GM18511 (cell line): ENCODE measurements around the gene NFAT5.
A peak's percentile ranks its signal among the peaks of the same experiment; 100 is the strongest.

ENCODE experiments used
- ATAC-seq: cut with Tn5 transposase; IDR thresholded peaks from one replicate; pipeline ENCODE4 v1.9.1; 2021; ENCODE audit warnings: mild to moderate bottlenecking, moderate library complexity; ENCODE audit not compliant: unreplicated experiment

NFAT5 gene

DNA sequence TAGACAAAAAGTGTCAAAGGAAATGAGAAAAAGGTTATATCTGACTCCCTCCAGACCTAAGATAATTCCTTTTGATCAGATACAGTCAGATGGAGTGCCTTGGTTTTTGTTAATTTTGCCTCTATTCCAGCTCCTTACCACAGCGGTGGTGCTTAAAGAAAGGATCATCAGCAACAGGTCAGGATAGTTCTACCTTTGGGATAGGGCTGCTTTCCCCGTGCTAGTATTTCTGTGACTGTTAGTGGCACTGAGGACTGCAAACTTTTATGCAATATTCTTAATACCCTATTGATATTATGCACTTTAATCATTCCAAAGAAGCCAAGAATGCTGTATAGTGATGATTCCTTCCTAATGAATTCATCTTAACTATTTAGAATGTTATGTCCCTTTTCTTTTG, 136.1 kb downstream of the NFAT5 start:
- no peak for ATAC-seq

DNA sequence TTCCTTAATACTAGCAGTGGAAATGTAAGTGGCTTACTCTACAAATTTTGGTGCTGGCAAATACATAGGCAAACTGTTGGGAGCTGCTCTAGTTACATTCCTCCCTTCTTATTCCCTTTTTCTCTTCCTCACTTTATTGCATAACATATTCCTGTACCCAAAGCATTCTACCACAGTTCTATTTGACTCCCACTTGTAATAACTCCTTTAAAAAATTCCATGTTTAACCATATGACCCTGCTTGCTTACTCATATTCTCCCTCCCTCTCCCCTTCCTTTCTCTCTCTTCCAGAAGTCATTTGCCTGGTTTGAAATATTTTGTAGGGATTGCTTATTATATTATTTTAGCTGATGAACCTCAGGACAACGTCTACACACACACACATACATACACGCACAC, 137.9 kb downstream of the NFAT5 start:
- no peak for ATAC-seq

DNA sequence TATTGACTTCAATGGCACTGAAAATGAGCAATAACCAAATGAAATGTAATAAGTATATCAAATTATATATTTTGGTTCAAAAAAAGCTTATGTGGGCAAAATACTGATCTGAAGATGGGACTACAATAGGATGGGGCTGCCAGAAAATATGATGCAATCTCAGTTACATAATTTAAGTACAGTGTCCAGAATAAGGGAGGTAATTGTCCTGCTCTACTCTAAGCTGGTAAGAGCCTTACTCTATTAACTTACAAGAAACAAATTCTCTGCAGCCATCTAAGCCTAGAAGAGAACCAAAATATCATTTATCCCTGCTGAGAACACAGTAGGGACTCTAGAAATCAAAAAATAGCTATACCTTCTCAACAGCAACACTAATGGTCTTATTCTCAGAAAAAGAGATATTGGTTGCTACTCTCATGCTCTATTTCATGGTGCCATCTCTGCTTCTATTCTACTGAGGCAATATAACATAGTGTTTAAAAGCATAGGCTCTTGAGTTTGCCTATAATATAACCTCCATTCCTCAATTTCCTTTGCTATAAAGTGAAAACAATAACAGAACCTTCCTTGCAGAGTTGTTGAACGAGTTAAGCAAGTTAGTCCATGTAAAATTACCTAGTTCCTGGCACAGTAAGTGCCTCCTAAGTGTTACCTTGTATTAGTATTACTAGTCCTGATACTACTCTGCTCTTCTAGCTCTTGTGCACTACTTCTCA, 140.6 kb downstream of the NFAT5 start:
- no peak for ATAC-seq

DNA sequence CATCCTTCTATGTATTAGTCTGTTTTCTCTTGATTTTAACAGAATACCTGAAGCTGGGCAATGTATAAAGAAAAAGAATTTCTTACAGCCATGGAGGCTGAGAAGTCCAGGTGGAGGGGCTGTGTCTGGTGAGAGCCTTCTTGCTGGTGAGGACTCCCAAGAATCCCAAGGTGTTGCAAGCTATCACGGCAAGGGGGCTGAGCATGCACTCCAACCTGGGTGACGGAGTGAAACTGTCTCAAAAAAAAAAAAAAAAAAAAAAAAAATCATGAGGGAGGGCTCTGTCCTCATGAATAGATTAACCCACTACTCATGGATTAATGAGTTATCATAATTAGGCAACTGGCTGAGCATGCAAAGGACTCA, 141.2 kb downstream of the NFAT5 start:
- ATAC-seq, result no peak

DNA sequence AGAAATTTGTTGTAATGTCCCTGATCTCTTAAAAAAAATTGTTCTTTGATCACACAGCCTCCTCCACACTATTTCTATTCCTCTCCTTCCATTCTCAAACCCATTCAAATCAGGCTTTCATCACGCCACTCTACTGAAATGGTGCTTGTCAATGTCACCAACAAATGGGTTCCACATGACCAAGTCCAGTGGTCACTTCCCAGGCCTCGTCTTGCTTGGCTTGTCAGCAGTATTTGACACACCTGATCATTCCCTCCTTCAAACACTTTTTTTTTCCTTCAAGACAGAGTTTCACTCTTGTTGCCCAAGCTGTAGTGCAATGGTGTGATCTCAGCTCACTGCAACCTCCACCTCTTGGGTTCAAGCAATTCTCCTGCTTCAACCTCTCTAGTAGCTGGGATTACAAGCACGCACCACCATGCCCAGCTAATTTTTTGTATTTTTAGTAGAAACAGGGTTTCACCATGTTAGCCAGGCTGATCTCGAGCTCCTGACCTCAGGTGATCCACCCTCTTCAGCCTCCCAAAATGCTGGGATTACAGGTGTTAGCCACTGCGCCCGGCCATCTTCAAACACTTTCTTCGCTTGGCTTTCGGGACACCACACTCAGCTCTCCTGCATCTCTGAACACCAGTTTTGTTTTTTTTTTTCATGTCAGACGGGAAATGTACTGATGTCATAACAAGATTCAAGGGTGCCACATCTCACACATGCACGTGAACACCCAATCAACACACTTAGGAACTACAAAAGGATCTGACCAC, 142.3 kb downstream of the NFAT5 start:
- no peak for ATAC-seq

DNA sequence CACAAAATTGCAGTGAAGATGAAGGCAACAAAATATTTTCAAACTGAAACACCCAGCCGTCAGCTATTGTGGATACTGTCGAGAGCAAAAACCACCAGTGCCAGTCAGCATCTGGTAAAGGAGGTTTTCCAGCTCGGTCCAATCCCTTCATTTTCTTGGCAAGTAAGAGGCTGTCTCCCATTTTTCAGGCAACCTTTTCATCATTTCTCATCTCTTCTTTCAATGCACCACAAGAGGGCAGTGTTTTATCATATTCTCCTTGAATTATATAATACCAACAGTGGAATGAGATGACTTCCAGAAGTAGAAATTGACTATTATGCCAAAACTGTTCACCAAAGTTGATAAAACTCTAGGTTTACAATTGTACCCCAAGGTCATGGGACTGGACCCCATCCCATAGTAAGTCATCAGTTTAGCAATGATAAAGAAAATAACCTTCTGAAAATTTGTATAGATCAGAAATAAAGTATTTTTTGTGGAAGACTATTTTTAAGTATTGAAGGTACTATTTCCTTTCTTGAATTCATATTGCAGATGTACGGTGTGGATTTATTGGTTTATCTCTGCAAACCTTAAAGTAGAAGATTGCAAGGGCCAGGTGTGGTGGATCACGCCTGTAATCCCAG, 143.8 kb downstream of the NFAT5 start:
- ATAC-seq, result no peak

DNA sequence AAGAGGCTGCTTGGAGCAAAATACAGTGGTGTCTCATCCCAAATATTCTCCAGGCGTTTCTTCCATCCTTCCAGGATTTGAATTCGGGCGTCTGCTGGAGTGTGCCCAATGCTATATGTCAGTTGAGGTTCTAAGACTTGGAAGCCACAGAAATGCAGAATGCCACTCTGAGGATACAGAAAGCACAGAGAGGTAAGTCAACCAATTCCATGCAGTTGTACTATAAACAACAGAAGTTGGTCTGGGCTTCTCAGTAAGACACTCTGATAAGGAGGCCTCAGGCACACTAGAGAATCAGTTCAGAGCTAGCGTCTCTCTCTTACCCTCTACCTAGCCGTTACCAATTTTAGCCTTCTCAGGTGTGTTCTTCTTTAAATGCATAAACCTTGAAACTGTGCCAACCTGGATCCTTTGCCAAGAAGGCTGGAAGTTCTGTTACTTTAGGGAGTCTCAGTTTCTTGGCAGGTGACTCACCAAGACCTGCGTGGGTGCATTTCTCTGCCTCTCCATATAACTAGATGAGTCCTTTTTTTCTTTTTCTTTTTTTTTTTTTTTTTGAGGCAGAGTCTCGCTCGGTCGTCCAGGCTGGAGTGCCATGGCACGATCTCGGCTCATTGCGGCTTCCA, 145.5 kb downstream of the NFAT5 start:
- no peak for ATAC-seq

DNA sequence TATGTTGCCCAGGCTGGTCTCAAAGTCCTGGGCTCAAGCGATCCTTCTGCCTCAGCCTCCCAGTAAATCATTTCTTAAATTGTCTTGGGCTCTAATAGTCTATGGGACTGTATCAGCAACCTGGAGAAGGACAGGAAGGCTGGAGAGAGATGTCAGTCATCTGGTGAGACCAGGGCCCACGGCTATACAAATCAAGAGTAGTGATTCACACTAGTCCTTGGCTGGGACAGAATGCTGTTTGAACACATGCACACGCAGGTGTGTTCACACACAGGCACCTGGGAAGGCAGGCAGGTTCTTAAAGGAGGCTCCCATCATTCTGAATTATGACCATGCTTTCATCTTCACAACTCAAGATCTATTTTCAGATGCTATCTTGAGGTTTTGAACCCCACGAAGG, 146.5 kb downstream of the NFAT5 start:
- ATAC-seq, result no peak

DNA sequence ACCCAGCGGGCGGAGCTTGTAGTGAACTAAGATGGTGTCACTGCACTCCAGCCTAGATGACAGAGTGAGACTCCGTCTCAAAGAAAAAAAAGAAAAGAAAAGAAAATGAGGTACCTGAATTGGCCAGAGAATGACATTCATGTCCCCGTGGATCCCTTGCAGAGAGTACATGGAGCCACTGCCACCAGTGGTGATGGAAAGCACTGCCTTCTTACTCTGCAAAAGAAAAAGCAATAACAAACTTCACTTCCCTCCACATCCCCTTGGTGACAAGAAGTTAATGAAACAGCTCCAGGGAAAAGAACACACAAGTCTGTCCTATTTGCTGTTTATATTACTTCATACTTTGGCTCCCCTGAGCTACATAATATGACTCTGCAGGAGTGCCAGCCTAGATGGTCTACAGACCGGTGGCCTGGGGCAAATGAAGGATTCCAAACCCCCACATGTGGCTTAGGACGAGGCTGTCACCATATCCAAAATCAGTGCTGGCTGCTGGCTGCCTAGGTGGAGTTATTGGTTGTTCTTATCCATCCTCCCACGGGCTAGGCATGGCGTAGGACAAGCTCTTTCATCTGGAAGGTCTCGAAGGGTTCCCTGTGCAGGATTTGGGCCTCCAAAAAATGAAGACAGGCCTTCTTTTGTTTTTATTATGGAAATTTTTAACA, 147.3 kb downstream of the NFAT5 start:
- ATAC-seq, result no peak

DNA sequence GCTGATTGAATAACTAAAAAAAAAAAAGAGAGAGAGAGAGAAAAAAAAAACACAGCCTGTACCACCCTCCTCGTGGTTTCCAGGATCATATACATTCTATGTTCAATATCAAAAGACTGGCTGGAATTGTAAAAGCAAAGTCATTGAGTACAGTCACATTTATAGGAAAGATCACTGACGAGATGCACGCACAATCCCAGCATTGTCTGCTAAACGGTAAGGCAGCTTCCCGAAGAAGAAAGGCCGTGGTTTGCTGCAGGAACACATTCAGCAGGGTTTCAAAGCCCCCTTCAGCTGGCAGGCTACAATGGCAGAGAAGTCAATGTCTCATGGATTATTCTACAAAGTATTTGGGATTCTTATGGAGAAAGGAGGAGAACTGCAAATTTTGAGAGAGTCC, 151.3 kb downstream of the NFAT5 start:
- ATAC-seq, result no peak

DNA sequence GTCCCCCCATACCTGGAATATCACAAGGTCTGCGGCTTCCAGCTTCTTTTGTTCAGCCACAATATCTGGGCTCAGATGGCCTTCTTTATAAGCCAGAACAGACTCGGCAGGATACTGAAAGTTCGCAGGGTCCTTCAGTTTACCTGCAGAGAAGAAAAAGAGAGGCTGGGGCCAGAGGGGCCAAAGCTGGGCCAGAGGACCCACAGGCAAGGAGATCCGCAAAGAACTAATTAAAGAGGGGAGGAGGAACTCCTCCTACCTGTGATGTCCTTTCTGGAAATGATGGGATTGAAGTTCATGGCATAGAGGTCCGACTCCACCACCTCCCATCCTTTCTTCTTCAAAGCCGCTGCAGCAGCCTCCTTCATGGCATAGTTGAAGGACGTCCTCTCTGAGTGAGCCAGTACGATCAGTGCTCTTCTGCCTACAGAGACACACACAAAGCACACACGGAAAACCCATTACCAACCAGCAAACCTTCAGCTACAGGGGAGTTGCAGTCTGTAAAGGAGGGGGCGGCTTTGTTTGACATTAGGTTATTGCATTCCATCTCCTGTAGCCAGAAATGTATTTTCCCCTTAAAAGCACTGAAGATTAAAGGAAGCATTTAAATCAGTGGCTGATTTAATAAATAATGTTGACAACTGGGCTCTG, 152.5 kb downstream of the NFAT5 start:
- ATAC-seq, result no peak

DNA sequence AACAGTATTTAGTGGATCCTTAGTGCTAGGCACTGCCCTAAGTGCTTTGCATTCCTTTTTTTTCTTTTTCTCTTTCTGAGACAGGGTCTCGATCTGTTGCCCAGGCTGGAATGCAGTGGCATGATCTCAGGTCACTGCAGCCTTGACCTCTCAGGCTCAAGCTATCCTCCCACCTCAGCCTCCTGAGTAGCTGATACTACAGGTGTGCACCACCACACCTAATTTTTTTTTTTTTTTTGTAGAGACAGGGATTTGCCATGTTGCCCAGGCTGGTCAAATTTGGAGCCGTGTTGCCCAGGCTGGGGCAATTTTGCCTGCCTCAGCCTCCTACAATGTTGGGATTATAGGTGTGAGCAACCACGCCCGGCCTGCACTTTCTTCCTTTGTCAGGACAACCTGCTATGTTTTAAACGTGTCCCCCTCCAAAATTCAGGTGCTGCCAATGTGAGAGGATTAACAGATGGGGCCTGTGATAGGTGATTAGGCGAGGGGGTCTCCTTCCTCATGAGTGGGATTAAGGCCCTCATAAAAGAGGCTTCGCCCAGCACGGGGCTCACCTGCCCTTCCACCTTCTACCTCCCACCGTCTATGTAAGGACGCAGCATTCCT, 155.2 kb downstream of the NFAT5 start:
- ATAC-seq, result no peak

DNA sequence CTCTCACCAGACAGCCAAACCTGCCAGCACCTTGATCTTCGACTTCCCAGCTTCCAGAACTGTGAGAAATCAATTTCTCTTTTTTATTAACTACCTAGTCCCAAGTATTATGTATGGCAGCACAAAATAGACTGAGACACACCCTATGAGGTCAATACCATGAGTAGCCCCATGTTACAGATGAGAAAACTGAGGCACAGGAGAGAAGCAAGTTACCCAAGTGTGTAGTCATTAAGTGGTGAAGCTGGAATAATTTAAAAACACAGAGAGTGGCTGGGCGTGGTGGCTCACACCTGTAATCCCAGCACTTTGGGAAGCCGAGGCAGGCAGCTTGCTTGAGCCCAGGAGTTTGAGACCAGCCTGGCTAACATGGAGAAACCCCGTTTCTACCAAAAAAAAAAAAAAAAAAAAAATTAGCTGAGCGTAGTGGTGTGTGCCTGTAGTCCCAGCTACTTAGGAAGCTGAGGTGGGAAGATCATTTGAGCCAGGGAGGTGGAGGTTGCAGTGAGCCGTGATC, 155.7 kb downstream of the NFAT5 start:
- ATAC-seq, result no peak

DNA sequence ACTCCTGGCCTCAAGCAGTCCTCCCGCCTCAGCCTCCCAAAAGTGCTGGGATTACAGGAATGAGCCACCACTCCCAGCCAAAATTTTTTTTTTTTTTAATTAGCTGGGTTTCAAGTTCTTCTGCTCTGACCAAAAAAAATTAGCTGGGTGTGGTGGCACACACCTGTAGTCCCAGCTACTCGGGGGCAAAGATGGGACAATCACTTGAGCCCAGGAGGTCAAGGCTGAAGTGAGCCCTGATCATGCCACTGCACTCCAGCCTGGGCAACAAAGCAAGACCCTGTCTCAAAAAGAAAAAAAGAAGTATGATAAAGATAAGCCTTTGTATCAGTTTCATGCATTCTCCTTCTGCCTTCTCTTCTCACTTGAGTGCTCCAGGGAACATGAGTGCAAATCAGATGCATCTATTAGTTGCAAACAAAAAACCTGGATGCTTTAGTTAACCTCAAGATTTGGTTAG, 158.7 kb downstream of the NFAT5 start:
- ATAC-seq, result no peak

DNA sequence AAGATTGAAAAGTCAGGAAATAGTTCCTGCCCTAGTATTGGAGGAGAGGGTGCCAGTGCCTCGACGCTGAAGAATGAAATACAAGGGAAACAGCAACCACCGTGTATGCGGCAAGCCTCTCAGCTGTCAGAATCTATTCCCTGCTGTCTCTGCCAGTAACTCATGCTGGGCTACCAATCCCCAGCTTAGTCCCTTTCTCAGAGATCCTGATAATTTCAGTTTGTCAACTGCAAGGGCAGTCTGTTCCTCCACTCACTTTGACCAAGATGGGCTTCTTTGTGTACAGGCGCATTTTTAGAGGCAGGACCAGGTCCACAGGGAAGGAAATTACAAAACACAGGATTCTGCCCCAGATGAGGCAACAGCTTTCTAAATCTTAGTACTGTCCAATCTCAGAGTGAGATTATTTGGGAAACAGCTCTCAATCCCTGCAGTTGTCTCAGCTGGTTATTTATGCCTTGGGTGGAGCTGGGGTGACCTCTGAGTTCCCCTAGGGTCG, 159.3 kb downstream of the NFAT5 start:
- ATAC-seq, result no peak

DNA sequence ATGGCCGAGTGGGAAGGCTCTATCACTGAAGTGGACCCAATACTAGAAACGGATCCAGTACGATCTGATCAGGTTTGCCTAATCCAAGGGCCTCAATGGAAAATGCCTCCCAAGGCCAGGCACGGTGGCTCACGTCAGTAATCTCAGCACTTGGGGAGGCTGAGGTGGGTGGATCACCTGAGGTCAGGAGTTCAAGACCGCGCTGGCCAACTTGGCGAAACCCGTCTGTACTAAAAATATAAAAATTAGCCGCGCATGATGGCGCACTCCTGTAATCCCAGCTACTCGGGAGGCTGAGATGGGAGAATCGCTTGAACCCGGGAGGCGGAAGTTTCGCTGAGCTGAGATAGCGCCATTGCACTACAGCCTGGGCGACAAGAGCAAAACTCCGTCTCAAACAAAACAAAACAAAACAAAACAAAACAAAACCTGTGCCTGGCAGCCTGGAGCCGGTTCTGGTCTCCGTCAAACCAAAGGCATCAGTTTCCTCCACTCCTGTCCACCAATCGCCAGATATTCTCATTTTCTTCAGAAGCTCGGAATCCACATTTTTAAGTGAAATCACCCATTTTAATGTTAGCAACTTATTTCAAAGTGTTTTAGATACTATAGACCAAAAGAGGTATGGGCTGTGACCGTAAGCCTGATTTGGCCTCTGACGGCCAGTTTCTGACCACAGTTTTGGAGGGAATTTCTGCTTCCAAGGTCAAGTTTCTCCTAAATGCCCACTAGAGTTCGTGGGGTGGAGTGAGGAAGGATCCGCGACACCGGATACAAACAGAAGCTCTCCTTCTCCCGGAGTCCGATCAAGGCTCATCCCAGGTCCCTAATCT, 159.9 kb downstream of the NFAT5 start:
- no peak for ATAC-seq

DNA sequence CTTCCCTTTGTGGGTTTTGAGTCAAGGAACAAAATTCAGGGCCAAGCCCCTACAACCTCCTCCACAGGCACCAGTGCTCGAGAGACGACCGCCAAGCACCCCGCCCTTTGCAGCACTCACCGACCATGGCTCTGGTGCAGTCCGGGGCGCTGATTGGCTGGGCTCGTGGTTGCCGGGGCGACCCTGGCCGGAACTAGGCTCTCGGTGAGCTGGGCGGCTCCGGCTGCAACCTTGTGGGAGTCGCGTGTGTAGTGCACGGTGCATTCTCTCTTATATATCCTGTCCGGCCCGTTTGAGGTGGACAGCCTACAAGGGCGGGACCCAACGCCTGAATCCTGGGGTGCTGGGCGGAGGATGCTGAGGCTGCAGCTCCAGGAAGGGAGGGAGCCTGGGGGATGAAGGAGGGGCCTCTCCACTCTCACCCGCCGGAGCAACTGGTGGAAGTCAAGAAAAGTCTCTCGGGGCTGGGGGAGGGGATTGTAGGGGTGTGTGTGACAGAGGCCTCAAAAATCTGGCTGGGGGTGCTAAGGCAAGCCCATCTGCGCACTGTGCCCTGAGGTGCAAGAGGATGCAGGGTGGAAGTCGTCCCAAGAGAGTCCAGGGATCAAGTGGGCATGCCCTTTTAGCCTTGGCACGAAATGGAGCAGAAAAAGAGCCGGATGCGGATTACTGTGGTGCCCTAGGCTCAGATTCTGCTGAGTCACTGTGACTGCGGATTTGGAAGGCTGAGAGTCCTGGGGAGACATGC, 160.7 kb downstream of the NFAT5 start, which contains the start of gene NQO1:
TSS of gene NQO1 (minus strand) at position 248 of the 748 bp plus-strand sequence. CDS start at position 127, 121 bp downstream.
- peak; percentile 98 for ATAC-seq

DNA sequence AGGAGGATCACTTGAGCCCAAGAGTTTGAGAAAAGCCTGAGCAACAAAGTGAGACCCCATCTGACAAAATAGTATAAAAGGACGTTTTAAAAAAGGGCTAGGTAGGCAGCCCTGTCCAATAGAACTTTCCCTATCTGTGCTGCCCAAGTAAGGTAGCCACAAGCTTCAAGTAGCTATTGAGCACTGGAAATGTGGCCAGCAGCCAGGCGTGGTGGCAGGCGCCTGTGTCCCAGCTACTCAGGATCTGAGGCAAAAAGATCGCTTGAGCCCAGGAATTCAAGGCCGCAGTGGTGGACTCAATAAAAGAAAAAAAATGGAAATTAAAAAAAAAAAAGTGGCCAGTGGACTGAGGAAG, 162.1 kb downstream of the NFAT5 start:
- no peak for ATAC-seq
